Liver (tissue), 9 donors: ENCODE data around the gene PCSK1N. TPM values are rescaled to one million over a fixed set of nuclear protein-coding genes. Genes with fewer than 3 reads are reported as not detected.

Source experiments
- DNase-seq: peaks from one replicate; pipeline ENCODE4 v3.0.0-alpha.2; 2017; ENCODE audit warnings: low spot score
- H3K27ac ChIP-seq, 2 donors: one replicate each; pipeline ENCODE4 v1.7.0; 2013; ENCODE audit warnings: inconsistent platforms in 2 of 2, low read length in 2 of 2, control low read depth in 1 of 2, low read depth in 1 of 2, mild to moderate bottlenecking in 1 of 2
- H3K27me3 ChIP-seq, 4 donors: one replicate each; pipeline versions ENCODE4 v1.6.1 to v1.7.0; 2013; ENCODE audit warnings: low read length in 3 of 4, inconsistent platforms in 1 of 4, mild to moderate bottlenecking in 1 of 4, moderate library complexity in 1 of 4; ENCODE audit not compliant: control insufficient read depth in 4 of 4, insufficient read depth in 4 of 4
- H3K36me3 ChIP-seq, 4 donors: one replicate each; pipeline versions ENCODE4 v1.6.1 to v1.7.0; 2013; ENCODE audit warnings: low read length in 3 of 4, mild to moderate bottlenecking in 3 of 4, low read depth in 1 of 4, moderate library complexity in 1 of 4; ENCODE audit not compliant: control insufficient read depth in 4 of 4, insufficient read depth in 3 of 4
- H3K4me1 ChIP-seq, 4 donors: one replicate each; pipeline versions ENCODE4 v1.6.1 to v1.7.0; 2013; ENCODE audit warnings: low read length in 3 of 4, mild to moderate bottlenecking in 3 of 4, moderate library complexity in 1 of 4; ENCODE audit not compliant: control insufficient read depth in 4 of 4, insufficient read depth in 4 of 4
- H3K4me3 ChIP-seq, 3 donors: one replicate each; pipeline versions ENCODE4 v1.6.1 to v1.7.0; 2013; ENCODE audit warnings: low read length in 3 of 3, control low read depth in 1 of 3, low read depth in 1 of 3, mild to moderate bottlenecking in 1 of 3
- H3K9ac ChIP-seq, 2 donors: one replicate each; pipeline ENCODE4 v1.7.0; 2013; ENCODE audit warnings: low read length in 2 of 2, mild to moderate bottlenecking in 2 of 2, moderate library complexity in 2 of 2, control low read depth in 1 of 2, low read depth in 1 of 2
- H3K9me3 ChIP-seq, 4 donors: one replicate each; pipeline versions ENCODE4 v1.6.1 to v1.7.0; 2013; ENCODE audit warnings: low read length in 3 of 4; ENCODE audit not compliant: control insufficient read depth in 4 of 4
- CTCF ChIP-seq: fragments of 150-350 bp; IDR thresholded peaks from 2 replicates; pipeline ENCODE4 v1.5.1; 2017; ENCODE audit warnings: improper control_type of control experiment, low read depth, low read length; ENCODE audit not compliant: missing input control
- EGR1 ChIP-seq, 2 donors: IDR thresholded peaks; 2 replicates each; pipeline ENCODE4 v1.6.1; 2016 to 2018; ENCODE audit warnings: antibody characterized with exemption in 2 of 2, low read depth in 2 of 2
- FOXA1 ChIP-seq: IDR thresholded peaks from 2 replicates; pipeline ENCODE4 v1.6.1; 2016; ENCODE audit warnings: antibody characterized with exemption
- GABPA ChIP-seq, 2 donors: IDR thresholded peaks in 1 of 2; conservative IDR thresholded peaks in 1 of 2; 2 replicates each; pipeline ENCODE4 v1.6.1; 2016; ENCODE audit warnings: antibody characterized with exemption in 2 of 2, mild to moderate bottlenecking in 1 of 2, moderate library complexity in 1 of 2
- JUND ChIP-seq, 2 donors: IDR thresholded peaks; 2 replicates each; pipeline ENCODE4 v1.6.1; 2016; ENCODE audit warnings: antibody characterized with exemption in 2 of 2
- RAD21 ChIP-seq, 2 donors: IDR thresholded peaks; 2 replicates each; pipeline ENCODE4 v1.6.1; 2016; ENCODE audit warnings: antibody characterized with exemption in 2 of 2, mild to moderate bottlenecking in 2 of 2
- SP1 ChIP-seq: IDR thresholded peaks from 2 replicates; pipeline ENCODE4 v1.6.1; 2018; ENCODE audit warnings: antibody characterized with exemption, mild to moderate bottlenecking
- TAF1 ChIP-seq: conservative IDR thresholded peaks from 2 replicates; pipeline ENCODE4 v1.6.1; 2016; ENCODE audit warnings: antibody characterized with exemption, mild to moderate bottlenecking
- YY1 ChIP-seq: IDR thresholded peaks from 2 replicates; pipeline ENCODE4 v1.6.1; 2016; ENCODE audit warnings: antibody characterized with exemption, mild to moderate bottlenecking
- WGBS: extraction: QIAGEN DNeasy Blood & Tissue Kit; methylation state at CpG from one replicate; pipeline ENCODE4 v1.1.7; 2013; 5-methylcytosine and 5-hydroxymethylcytosine counted together
- polyA plus RNA-seq, 2 donors: library from polyadenylated mRNA; stranded (reverse) in 1 of 2; unstranded in 1 of 2; fragments of 200-250 nt in 1 of 2; fragments of >200 nt in 1 of 2; fragmentation: Nextera tagmentation in 1 of 2; extraction: Ambion mirVana in 1 of 2; gene quantifications; one replicate each; pipeline versions ENCODE4 v1.2.1 to v1.2.3, GENCODE V29; 2013 to 2015
- total RNA-seq, 2 donors: library from RNA; depleted of rRNA; stranded (reverse); fragments of >200 nt; gene quantifications; one replicate each; pipeline ENCODE4 v1.2.3, GENCODE V29; 2014
- TF ChIP-seq, protein P1 (sequence below): IDR thresholded peaks from 2 replicates; pipeline ENCODE4 v1.6.1; 2016; ENCODE audit warnings: antibody characterized with exemption, mild to moderate bottlenecking
- TF ChIP-seq, protein P2 (sequence below): IDR thresholded peaks from 2 replicates; pipeline ENCODE4 v1.6.1; 2016; ENCODE audit warnings: antibody characterized with exemption
- donor health status: healthy.
- donor health status: healthy.
- donor health status: healthy.
- donor health status: healthy.
- donor health status: healthy.

Gene PCSK1N
- total and polyA plus RNA-seq, 4 donors = 0.05 to 5.4 (median 0.92) TPM

- TF ChIP-seq YY1 (no peak), GABPA (IDR thresholded peaks at IDR 0.05 in 1 of 2, conservative IDR thresholded peaks at IDR 0.05 in 1 of 2) (no peak)
- TF ChIP-seq, protein P1, sequence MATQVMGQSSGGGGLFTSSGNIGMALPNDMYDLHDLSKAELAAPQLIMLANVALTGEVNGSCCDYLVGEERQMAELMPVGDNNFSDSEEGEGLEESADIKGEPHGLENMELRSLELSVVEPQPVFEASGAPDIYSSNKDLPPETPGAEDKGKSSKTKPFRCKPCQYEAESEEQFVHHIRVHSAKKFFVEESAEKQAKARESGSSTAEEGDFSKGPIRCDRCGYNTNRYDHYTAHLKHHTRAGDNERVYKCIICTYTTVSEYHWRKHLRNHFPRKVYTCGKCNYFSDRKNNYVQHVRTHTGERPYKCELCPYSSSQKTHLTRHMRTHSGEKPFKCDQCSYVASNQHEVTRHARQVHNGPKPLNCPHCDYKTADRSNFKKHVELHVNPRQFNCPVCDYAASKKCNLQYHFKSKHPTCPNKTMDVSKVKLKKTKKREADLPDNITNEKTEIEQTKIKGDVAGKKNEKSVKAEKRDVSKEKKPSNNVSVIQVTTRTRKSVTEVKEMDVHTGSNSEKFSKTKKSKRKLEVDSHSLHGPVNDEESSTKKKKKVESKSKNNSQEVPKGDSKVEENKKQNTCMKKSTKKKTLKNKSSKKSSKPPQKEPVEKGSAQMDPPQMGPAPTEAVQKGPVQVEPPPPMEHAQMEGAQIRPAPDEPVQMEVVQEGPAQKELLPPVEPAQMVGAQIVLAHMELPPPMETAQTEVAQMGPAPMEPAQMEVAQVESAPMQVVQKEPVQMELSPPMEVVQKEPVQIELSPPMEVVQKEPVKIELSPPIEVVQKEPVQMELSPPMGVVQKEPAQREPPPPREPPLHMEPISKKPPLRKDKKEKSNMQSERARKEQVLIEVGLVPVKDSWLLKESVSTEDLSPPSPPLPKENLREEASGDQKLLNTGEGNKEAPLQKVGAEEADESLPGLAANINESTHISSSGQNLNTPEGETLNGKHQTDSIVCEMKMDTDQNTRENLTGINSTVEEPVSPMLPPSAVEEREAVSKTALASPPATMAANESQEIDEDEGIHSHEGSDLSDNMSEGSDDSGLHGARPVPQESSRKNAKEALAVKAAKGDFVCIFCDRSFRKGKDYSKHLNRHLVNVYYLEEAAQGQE = no peak
- Histone ChIP-seq H3K9ac (no peak within 1 kb of the TSS), H3K27me3 (no peaks in the 10 kb centered on the region), H3K36me3 (no peaks in the 10 kb centered on the region), H3K27ac (no peak within 1 kb of the TSS), H3K4me1 (no peaks in the 10 kb centered on the region), H3K4me3 (no peak within 1 kb of the TSS), H3K9me3 (no peaks in the 10 kb centered on the region)
- 85% methylated on average over 7 of the region's 7 CpGs for WGBS
- DNase-seq = peak; percentile 67
These were observed 49.0 kb downstream of the PCSK1N start, which contains the start of gene GATA1 for GRCh38 chrX:48786341-48786800. Gene GATA1 (plus strand): TSS chrX:48786590. CDS start chrX:48791110, 4,520 bp downstream.

DNA sequence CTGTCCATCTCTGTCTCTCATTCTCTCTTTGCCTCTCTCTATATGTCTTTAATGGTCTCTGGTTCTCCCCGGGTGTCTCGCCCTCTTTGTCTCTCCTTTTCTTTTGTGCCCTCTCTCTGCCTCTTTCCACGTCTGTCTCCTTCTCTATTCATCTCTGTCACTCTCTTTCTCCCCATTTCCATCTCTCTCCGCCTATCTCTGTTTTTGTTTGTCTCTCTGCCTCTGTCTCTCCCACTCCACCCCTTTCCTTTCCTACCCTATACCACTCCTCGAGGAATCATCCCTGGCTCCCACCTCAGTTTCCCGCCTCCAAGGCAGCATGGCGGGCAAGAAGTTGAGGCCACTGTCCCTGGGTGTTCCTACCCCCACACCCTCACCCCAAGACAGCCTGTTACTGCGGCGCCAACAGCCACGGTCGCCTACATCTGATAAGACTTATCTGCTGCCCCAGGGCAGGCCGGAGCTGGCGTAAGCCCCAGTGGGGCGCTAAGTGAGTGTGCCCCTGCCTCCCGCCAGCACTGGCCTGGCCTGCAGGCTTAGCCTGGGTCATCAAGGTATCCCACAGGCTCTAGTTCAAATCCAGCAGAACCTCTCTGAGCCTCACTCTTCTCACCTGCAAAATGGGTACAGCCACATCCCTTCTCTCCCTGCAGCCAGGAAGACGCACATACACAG is 49.7 kb downstream of the PCSK1N start:
- Histone ChIP-seq H3K9me3 (no peaks in the 10 kb centered on the region), H3K27ac (no peak overlapping the region), H3K4me1 (no peaks in the 10 kb centered on the region), H3K4me3 (no peak overlapping the region), H3K36me3 (no peaks in the 10 kb centered on the region), H3K27me3 (no peaks in the 10 kb centered on the region), H3K9ac (no peak overlapping the region)
- DNase-seq = peak; percentile 58
- whole genome bisulfite sequencing = 85% methylated on average over 16 of the region's 16 CpGs
- TF ChIP-seq FOXA1 (no peak), YY1 (no peak), RAD21 (IDR thresholded peaks at IDR 0.05) (no peak)

- TF ChIP-seq TAF1 (no peak), GABPA (IDR thresholded peaks at IDR 0.05 in 1 of 2, conservative IDR thresholded peaks at IDR 0.05 in 1 of 2) (no peak), CTCF (no peak), JUND (IDR thresholded peaks at IDR 0.05) (no peak), SP1 (no peak), YY1 (no peak), EGR1 (IDR thresholded peaks at IDR 0.05; ENCODE audit: low read depth in 2 of 2) (no peak)
- TF ChIP-seq, protein P1 = no peak
- TF ChIP-seq, protein P2, sequence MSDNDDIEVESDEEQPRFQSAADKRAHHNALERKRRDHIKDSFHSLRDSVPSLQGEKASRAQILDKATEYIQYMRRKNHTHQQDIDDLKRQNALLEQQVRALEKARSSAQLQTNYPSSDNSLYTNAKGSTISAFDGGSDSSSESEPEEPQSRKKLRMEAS = no peak
- H3K27ac ChIP-seq = no peak overlapping the region
- no peaks in the 10 kb centered on the region for H3K36me3 ChIP-seq
- no peak overlapping the region for H3K9ac ChIP-seq
- H3K9me3 ChIP-seq = no peaks in the 10 kb centered on the region
- no peaks in the 10 kb centered on the region for H3K27me3 ChIP-seq
- H3K4me3 ChIP-seq = no peak overlapping the region
- WGBS = 100% methylated on average over 1 of the region's 1 CpG
- no peaks in the 10 kb centered on the region for H3K4me1 ChIP-seq
- no peak for DNase-seq
These were observed 50.2 kb downstream of the PCSK1N start for GRCh38 chrX:48785186-48785539.
